Activated CD4-positive, alpha-beta T cell treated with anti-CD3 and anti-CD28 coated beads, Interleukin-2, amount 10 ng/mL, durations not matched to agents 7 days and 5 days (primary cell): Measurements from ENCODE around the gene SCGB3A1. TPM values are rescaled to one million over a fixed set of nuclear protein-coding genes. Genes with fewer than 3 reads are reported as not detected.

Source experiments
- CTCF ChIA-PET: fragments of 350-600 bp; sonication (Branson Sonifier 250); formaldehyde crosslinking; loops from one replicate; lab custom pipeline; 2021; ENCODE audit warnings: antibody characterized with exemption; lab: Charles Lee
- POLR2A ChIA-PET: fragments of 350-600 bp; sonication (Branson Sonifier 250); formaldehyde crosslinking; loops from one replicate; lab custom pipeline; 2021; ENCODE audit warnings: antibody characterized with exemption; lab: Charles Lee
- DNase-seq: peaks from one replicate; pipeline ENCODE4 v3.0.0-alpha.2; 2020
- H3K27ac Mint-ChIP-seq: one replicate; pipeline ENCODE4 v1.8.0; 2021; ENCODE audit warnings: mild to moderate bottlenecking, moderate library complexity, mixed read lengths
- H3K27me3 Mint-ChIP-seq: one replicate; pipeline ENCODE4 v1.8.0; 2021; ENCODE audit warnings: mixed read lengths
- H3K36me3 Mint-ChIP-seq: one replicate; pipeline ENCODE4 v1.8.0; 2021; ENCODE audit warnings: low read depth, mixed read lengths
- H3K4me1 Mint-ChIP-seq: one replicate; pipeline ENCODE4 v1.8.0; 2021; ENCODE audit warnings: mixed read lengths
- H3K4me3 Mint-ChIP-seq: one replicate; pipeline ENCODE4 v1.8.0; 2021; ENCODE audit warnings: mild to moderate bottlenecking, moderate library complexity, mixed read lengths
- H3K9me3 Mint-ChIP-seq: one replicate; pipeline ENCODE4 v1.8.0; 2021; ENCODE audit warnings: mixed read lengths
- total RNA-seq, 2 experiments: library from RNA; stranded (reverse); gene quantifications; one replicate each; pipeline ENCODE4 v1.2.3, GENCODE V29; 2021

Gene SCGB3A1
- total RNA-seq, 2 experiments from 2014 or later = not detected

DNA sequence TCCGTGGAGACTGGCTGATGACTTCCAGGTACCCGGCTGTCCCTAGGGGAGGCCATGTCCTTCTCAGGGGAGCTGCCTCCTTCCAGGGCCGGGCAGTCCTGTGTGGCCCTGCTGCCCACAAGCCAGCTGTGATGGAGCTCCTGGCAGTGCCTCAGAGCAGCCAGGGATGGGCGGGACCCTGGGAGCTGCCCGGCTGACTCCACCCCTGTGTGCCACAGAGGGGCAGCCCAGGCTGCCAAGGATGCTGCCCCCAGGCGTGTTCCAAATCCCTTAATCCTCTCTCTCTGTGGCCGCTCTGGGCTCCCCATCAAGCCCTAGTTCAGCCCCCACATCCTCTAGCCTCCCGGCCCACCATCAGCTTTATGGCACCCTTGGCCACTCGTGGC lies 7.0 kb upstream of the SCGB3A1 start:
- DNase-seq = no peak
- POLR2A ChIA-PET = no interaction called here
- H3K9me3 Mint-ChIP-seq = no peaks in the 10 kb centered on the region
- no peaks in the 10 kb centered on the region for H3K36me3 Mint-ChIP-seq
- H3K4me3 Mint-ChIP-seq = no peak overlapping the region
- no peaks in the 10 kb centered on the region for H3K4me1 Mint-ChIP-seq
- peaks cover 4% of the 10 kb centered on the region for H3K27me3 Mint-ChIP-seq
- no peak overlapping the region for H3K27ac Mint-ChIP-seq
- CTCF ChIA-PET = no interaction called here

DNA sequence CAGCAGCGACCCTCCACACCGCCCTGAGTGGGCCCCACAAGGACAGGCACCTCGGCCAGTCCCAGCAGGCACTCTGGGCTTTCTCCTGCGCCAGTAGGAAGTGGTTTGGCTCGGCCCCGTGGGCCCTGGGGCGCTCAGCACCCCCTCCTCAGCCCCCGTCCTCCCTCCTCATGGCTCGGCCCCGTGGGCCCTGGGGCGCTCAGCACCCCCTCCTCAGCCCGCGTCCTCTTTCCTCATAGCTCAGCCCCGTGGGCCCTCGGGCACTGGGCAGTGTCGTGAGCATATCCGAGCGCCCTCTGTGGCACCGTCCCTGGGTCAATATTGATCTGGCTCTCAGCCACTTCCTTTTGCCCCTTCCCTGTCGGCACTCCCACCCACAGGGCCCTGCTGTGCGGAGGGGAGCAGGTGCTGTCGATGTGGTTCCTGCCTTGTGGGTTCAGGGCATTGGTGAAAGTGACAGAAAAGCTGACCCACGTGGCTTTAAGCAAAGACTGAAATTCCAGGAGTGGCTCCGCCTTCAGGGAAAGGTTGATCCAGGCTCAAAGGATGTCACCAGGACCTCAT lies 5.5 kb upstream of the SCGB3A1 start:
- Mint-ChIP-seq H3K4me3 (no peak overlapping the region), H3K27me3 (peaks cover 15% of the 10 kb centered on the region), H3K27ac (no peak overlapping the region), H3K4me1 (peaks cover 4% of the 10 kb centered on the region), H3K36me3 (peaks cover 2% of the 10 kb centered on the region), H3K9me3 (no peaks in the 10 kb centered on the region)
- DNase-seq = no peak
- POLR2A ChIA-PET = no interaction called here
- CTCF ChIA-PET = interaction anchor here (1.0 kb wide), 2 partner anchors 9 to 78 kb away, joined by 3 read pairs; no protein-coding TSS in a partner anchor

DNA sequence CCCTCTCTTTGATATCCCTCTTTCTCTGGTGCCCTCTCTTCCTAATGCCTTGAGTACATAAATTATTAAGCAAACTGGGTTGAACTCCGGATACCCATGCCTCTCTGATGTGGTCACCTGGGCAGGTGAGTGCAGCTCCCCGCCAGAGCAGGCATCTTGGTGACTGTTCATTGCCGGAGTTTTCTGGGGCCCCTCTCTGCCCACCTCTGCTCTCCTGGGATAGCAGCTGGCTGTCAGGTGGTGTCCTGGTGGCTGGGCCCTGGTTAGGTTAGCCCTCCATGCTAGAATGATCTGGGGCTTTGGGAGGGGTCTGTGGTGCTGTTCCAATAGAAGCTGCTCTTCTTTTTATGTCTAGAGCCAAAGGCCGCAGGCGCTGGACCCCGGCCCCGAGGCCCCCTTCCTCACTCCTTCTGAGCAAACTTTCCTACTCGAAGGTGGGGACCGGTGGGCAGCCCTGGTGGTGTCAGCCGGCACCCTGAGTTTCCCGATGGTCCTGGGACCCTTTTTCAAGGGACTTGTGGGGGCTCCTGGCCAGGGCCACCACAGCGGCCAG lies 4.9 kb upstream of the SCGB3A1 start:
- H3K4me3 Mint-ChIP-seq = no peak overlapping the region
- ChIA-PET CTCF (interaction anchor here (1.0 kb wide), 2 partner anchors 10 to 77 kb away, joined by 3 read pairs; no protein-coding TSS in a partner anchor), POLR2A (no interaction called here)
- H3K36me3 Mint-ChIP-seq = peaks cover 2% of the 10 kb centered on the region
- H3K27ac Mint-ChIP-seq = no peak overlapping the region
- peaks cover 4% of the 10 kb centered on the region for H3K4me1 Mint-ChIP-seq
- peaks cover 15% of the 10 kb centered on the region for H3K27me3 Mint-ChIP-seq
- no peak for DNase-seq
- H3K9me3 Mint-ChIP-seq = no peaks in the 10 kb centered on the region

DNA sequence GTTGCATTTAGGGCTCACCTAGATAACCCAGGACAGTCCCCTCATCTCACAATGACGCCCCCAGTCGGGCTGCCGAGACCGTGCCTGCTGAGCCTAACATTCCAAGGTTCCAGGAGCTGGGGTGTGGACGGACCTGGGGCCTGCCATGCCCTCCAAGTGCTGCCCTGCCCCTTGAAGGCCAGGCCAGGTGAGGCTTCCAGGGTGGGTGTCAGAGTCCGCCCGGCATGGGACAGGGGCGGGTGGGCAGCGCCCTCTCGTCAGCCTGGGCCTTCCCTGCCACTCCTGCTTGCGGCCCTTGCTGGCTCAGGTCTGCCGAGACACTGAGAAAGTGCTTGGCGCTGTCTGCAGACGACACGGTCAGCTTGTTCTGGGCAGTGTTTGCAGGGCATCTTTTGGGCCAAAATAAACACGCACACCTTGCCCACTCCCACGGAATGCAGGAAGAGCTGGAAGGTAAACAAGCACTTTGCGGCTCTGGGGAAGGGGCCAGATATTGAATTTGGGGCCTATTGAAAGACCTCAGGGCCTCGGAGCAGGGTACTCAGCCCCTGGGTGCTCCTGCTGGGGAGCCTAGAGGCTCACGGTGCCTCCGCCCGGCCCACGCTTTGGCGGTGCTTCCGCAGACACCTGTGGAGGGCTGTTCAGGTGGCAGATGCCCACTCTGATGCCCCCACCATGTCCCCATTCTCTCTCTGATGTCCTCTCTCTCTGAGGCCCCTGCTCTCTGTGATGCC lies 4.2 kb upstream of the SCGB3A1 start:
- POLR2A ChIA-PET = no interaction called here
- no peak for DNase-seq
- peaks cover 4% of the 10 kb centered on the region for H3K4me1 Mint-ChIP-seq

DNA sequence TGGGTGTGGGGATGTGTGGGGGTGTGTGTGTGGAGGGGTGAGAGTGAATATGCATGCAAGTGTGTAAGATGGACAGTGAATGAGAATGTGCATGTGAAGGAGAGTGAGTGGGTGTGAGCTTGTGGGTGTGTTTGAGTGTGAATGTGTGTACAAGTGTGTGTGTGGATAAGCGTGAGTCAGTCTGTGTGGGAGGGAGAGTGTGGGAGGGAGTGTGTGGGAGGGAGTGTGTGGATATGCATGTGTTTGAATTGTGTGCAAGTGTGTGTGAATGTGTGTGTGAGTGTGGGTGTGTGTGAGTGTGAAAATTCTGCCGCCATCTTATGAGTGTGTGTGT lies 3.7 kb upstream of the SCGB3A1 start:
- H3K4me3 Mint-ChIP-seq = no peak overlapping the region
- no peaks in the 10 kb centered on the region for H3K9me3 Mint-ChIP-seq
- H3K27me3 Mint-ChIP-seq = peaks cover 16% of the 10 kb centered on the region
- DNase-seq = no peak
- CTCF ChIA-PET = no interaction called here
- POLR2A ChIA-PET = no interaction called here
- H3K27ac Mint-ChIP-seq = no peak overlapping the region
- H3K36me3 Mint-ChIP-seq = peaks cover 2% of the 10 kb centered on the region
- peaks cover 4% of the 10 kb centered on the region for H3K4me1 Mint-ChIP-seq

More for the DNA sequence above, 4.2 kb upstream of the SCGB3A1 start:
- CTCF ChIA-PET = interaction anchor here (1.0 kb wide), 1 partner anchor 77 kb away, joined by 3 read pairs; no protein-coding TSS in a partner anchor
- Mint-ChIP-seq H3K4me3 (no peak overlapping the region), H3K9me3 (no peaks in the 10 kb centered on the region), H3K27me3 (peaks cover 15% of the 10 kb centered on the region), H3K36me3 (peaks cover 2% of the 10 kb centered on the region), H3K27ac (no peak overlapping the region)

DNA sequence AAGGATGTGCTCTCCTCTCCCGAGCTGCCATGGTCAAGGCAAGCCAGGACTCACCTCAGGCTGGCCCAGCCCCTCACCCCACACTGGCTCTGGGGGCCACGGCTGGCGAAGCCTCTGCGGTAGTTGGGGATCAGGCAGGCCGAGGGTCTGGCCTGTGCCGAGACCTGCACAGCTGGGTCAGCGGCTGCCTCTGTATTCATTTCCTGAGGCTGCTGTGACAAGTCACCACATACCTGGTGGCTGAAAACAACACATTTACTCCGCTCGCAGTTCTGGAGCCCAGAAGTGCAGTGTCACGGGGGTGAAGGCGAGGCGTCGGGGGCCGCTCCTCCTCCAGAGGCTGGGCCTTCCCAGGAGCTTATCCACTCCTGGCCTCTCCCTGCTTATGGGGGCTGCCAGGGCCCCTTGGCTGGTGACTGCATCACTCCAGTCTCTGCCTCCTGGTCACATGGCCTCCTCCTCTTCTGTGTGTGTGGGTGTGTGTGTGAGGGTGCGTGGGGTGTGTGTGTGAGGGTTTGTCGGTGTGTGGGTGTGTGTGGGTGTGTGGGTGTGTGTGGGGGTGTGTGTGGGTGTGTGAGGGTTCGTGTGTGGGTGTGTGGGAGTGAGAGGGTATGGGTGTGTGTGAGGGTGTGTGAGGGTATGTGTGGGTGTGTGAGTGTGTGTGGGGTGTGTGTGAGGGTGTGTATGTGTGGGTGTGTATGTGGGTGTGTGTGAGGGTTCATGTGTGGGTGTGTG lies 3.2 kb upstream of the SCGB3A1 start:
- ChIA-PET POLR2A (no interaction called here), CTCF (no interaction called here)
- Mint-ChIP-seq H3K27ac (no peak overlapping the region), H3K27me3 (peaks cover 21% of the 10 kb centered on the region), H3K4me1 (peaks cover 6% of the 10 kb centered on the region), H3K4me3 (no peak overlapping the region), H3K9me3 (no peaks in the 10 kb centered on the region), H3K36me3 (peaks cover 2% of the 10 kb centered on the region)
- DNase-seq = no peak

DNA sequence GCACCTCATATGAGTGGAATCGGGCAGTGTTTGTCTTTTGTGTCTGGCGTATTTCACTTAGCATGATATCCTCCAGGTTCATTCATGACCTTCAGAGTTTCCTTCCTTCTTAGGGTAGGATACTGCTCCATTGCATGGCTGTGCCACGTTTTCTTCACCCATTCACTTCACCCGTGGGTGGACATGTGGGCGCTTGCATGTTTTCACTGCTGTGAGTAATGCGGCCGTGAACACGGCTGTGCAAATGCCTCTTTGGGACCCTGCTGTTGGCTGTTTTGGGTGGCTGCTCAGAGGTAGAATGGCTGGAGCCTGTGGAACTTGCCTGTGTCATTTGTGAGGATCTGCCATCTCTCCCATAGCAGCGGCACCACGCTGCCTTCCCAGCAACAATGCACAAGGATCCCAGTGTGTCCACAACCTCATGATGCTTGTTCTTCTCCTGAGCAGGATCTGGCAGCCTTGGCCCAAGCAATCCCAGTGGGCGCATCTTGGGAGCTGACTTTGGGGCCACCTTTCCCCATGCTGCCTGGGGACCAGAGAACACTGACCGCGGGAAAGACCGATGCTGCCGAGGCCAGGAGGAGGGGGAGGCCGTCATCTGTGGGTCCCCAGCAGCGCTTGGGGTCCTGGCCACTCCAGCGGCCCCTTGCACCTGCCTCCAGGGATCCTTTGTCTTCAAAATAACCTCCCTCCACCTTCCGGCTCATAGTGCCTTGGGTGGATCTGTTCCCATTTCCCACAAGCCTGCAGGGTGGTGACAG lies 2.3 kb upstream of the SCGB3A1 start:
- ChIA-PET POLR2A (no interaction called here), CTCF (no interaction called here)
- H3K4me3 Mint-ChIP-seq = no peak overlapping the region
- DNase-seq = no peak
- peaks cover 29% of the 10 kb centered on the region for H3K27me3 Mint-ChIP-seq
- H3K27ac Mint-ChIP-seq = no peak overlapping the region
- peaks cover 8% of the 10 kb centered on the region for H3K4me1 Mint-ChIP-seq
- H3K9me3 Mint-ChIP-seq = no peaks in the 10 kb centered on the region
- H3K36me3 Mint-ChIP-seq = peaks cover 2% of the 10 kb centered on the region

DNA sequence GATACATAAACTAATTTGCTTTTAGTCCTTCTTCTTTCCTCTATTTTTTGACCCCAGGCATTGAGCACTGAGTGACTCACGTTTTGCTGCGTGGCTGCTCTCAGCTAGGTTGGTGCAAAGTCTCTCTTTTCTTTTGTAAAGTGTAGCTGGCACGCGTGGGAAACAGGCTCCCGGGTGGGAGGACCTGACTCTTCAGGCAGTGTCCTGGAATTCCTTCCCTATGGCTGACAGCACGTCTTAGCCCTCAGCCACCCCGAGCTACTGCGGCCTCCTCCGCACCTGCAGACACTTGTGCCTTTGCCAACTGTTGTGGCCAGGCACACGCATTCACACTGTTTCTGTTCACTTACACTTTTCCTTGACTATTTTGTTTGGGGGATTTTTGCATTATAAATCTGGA lies 877 bp upstream of the SCGB3A1 start:
- Mint-ChIP-seq H3K4me1 (peaks cover 8% of the 10 kb centered on the region), H3K27ac (no peak overlapping the region), H3K4me3 (no peak overlapping the region), H3K36me3 (peaks cover 2% of the 10 kb centered on the region), H3K27me3 (peaks cover 36% of the 10 kb centered on the region), H3K9me3 (no peaks in the 10 kb centered on the region)
- CTCF ChIA-PET = no interaction called here
- DNase-seq = no peak
- POLR2A ChIA-PET = no interaction called here

DNA sequence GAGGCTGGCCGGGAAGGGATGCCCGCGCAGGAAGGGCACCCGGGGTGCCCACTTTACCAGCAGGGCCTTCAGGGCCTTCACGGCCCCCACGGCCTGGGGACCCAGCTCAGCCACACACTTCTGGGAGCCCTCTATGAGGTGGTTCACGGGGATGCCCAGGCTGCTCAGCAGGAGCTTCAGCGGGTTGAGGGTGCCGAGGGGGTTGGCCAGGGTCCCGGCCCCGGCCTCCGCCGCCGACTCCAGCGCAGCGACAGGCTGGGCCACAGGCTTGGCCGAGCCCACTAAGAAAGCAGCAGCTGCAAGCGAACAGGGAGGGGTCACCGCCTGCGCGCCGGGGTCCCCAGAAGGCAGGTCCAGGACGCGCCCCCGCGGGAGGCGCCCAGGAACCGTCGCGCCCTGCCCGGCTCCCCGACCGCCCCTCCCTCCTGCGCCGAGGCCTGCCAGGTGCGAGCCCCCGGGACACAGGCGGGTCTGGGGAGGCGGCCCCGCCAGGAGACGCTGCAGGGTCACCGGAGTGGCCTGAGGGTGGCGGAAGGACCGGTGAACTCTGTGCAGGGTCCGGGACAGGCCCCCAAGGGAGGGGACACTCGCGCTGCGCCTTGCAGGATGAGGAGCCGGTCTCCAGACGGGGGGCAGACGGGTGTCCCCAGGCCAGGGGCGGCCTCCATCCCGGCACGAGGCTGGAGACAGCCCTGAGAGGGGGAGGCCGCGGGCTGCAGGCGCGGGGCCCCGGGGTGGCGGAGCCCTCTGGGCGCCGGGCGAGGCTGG lies 572 bp downstream of the SCGB3A1 start:
- no peak overlapping the region for H3K27ac Mint-ChIP-seq
- H3K27me3 Mint-ChIP-seq = peaks cover 47% of the 10 kb centered on the region
- ChIA-PET POLR2A (no interaction called here), CTCF (no interaction called here)
- H3K9me3 Mint-ChIP-seq = no peaks in the 10 kb centered on the region
- peaks cover 8% of the 10 kb centered on the region for H3K4me1 Mint-ChIP-seq
- no peak overlapping the region for H3K4me3 Mint-ChIP-seq
- no peak for DNase-seq
- H3K36me3 Mint-ChIP-seq = peaks cover 2% of the 10 kb centered on the region

DNA sequence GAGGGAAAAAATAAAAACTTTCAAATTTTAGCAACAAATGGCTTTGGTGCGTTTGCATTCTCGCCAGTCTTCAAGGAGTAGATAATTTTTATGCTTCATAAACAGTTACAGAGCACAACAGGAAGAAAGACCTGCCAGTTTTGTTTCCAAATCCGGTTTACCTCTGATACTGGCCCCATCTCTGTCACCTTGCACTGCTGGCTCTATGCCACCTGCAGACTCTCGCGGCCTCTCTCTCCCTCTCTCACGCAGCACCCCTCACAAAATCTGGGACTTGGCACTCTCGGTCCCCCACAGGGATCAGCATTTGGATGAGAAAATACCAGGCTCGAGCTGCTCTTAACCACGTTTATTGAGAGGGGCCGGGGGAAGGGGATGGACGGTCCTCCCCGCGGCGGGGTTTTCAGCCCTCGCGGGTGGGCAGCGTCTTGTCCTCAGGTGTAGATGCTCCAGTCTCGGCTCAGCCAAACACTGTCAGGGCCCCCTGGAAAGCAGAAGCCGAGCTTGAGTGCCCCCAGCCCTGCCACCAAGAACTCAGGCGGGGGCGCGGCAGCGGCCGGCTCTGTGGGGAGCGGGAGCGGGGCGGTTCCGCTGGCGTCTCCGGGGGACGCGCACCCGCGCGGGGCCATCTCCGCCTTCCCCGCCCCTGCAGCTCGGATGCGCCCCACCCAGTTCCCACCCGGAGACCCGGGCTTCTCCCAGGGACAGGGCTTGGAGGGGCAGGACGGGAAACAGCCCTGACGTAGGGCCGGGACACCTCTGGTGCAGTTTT lies 1.3 kb downstream of the SCGB3A1 start:
- H3K9me3 Mint-ChIP-seq = no peaks in the 10 kb centered on the region
- DNase-seq = no peak
- H3K4me1 Mint-ChIP-seq = peaks cover 8% of the 10 kb centered on the region
- CTCF ChIA-PET = no interaction called here
- H3K27me3 Mint-ChIP-seq = peaks cover 55% of the 10 kb centered on the region
- POLR2A ChIA-PET = no interaction called here
- no peak overlapping the region for H3K4me3 Mint-ChIP-seq
- H3K27ac Mint-ChIP-seq = no peak overlapping the region
- peaks cover 2% of the 10 kb centered on the region for H3K36me3 Mint-ChIP-seq

DNA sequence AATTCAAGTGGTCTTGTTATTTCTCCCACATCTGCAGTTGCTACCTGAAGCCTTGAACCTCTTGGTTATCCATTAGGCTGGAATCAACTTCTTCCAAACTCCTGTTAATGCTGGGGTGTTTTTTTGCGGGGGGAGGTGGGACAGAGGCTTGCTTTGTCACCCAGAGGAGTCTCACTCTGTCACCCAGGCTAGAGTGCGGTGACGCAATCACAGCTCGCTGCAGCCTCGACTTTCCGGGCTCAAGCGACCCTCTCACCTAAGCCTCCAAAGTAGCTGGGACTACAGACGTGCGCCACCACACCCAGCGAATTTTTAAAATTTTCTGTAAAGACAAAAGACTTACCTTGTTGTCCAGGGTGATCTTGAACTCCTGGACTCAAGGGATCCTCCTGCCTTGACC lies 4.4 kb downstream of the SCGB3A1 start:
- POLR2A ChIA-PET = no interaction called here
- H3K27ac Mint-ChIP-seq = no peak overlapping the region

More for the DNA sequence above, 4.4 kb downstream of the SCGB3A1 start:
- H3K9me3 Mint-ChIP-seq = no peaks in the 10 kb centered on the region
- peaks cover 48% of the 10 kb centered on the region for H3K27me3 Mint-ChIP-seq
- H3K4me1 Mint-ChIP-seq = peaks cover 4% of the 10 kb centered on the region
- no peak overlapping the region for H3K4me3 Mint-ChIP-seq
- DNase-seq = no peak
- H3K36me3 Mint-ChIP-seq = no peaks in the 10 kb centered on the region
- CTCF ChIA-PET = no interaction called here
